Lower leg skin (tissue), 3 donors: ENCODE measurements around the gene CD276.

ENCODE experiments used
- CTCF ChIP-seq, 3 donors: fragments of 450-650 bp; IDR thresholded peaks; one replicate each; pipeline ENCODE4 v1.5.1; 2016; ENCODE audit warnings: antibody characterized with exemption in 3 of 3, mild to moderate bottlenecking in 3 of 3, moderate library complexity in 2 of 3
- POLR2A ChIP-seq, 2 donors: fragments of 450-650 bp; IDR thresholded peaks; one replicate each; pipeline ENCODE4 v1.6.1; 2016 to 2017; ENCODE audit warnings: antibody characterized with exemption in 2 of 2, mild to moderate bottlenecking in 1 of 2, moderate library complexity in 1 of 2

DNA sequence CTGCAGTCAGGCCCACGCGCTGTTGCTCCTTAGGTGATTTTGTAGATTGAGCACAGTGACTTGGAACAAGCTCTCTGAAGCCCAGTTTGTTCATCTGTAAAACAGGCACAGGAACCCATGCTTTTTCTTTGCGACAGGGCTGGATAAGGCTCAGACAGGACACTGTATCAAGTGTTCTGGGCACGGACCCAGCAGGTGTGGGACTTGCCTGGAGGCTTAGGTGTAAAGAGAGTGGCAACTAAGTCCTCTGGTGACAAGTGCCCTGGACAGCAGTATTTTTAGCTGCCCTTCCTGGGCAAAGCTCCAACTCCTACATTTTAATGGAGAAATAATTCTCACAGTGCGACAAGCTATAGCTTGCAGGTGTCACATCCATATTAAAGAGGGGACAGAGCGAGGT lies 32.2 kb downstream of the CD276 start:
- TF ChIP-seq CTCF (IDR thresholded peaks at IDR 0.05) = no peak
- TF ChIP-seq POLR2A (IDR thresholded peaks at IDR 0.05) = no peak
